NCI-H524 treated with DMSO at 0.1 percent for 48 hours (cell line): ENCODE data around the gene RBM33.

Experiments used
- DNase-seq: peaks from one replicate; lab custom pipeline; 2025; lab: John Stamatoyannopoulos, UW

Gene RBM33

GRCh38 chr7:155750255-155751125 is 106.0 kb downstream of the RBM33 start:
- DNase-seq = no peak

DNA sequence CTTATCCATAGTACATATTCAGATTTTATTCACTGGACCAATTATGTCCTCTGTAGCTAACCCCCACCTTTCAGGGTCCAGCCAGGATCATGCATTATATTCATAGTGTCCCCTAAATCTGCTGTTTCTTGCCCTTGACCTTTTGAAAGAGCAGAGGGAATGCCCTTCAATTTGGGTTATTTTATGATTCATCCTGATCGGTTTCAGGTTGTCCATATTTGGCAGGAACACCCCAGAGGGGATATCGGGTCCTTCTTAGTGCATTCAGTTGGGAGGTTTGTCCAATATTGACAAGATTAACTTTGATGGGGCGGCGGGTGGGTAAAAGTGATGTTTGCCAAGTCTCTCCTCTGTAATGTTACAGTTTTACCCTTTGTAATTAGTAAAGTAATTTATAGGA is 106.9 kb downstream of the RBM33 start:
- no peak for DNase-seq

- no peak for DNase-seq
Observed at GRCh38 chr7:155752756-155753445, 108.4 kb downstream of the RBM33 start.

GRCh38 chr7:155753446-155753965 is 109.0 kb downstream of the RBM33 start:
- DNase-seq = no peak

DNA sequence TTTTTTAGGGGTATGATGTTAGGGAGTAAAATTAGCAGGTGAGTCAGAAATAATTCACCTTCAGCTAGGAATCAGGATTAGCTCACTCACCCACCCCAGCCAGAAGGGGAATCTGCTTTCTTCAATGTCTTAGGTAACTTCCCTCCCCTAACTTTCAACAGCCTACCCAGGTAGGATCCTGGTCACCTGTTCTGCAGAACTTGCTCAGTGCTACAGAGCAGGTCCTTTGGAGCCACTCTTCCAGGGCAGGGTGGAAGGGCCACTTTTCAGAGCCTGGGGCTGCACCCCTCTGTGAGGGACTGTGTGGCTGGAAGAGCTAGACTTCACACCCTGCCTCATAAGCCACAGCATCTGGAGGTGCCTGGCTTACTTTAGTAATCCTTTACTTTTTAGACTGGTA is 109.7 kb downstream of the RBM33 start:
- no peak for DNase-seq

- DNase-seq = no peak
Observed at GRCh38 chr7:155755026-155755425, 110.6 kb downstream of the RBM33 start.

GRCh38 chr7:155756322-155756721 is 111.9 kb downstream of the RBM33 start:
- no peak for DNase-seq

DNA sequence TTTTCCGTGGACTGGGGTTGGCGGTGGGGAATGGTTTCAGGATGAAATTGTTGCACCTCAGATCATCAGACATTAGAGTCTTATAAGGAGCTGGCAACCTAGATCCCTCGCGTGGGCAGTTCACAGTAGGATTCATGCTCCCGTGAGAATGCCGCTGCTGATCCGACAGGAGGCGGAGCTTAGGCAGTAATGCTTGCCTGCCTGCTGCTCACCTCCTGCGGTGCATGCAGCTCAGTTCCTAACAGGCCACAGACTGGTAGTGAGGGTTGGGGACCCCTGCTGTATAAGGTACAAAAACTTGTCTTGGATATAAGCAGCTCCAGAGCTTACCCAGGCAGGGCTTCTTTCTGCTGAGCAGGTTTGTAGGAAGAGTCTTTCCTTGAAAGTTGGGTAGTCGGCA is 113.9 kb downstream of the RBM33 start:
- no peak for DNase-seq

DNA sequence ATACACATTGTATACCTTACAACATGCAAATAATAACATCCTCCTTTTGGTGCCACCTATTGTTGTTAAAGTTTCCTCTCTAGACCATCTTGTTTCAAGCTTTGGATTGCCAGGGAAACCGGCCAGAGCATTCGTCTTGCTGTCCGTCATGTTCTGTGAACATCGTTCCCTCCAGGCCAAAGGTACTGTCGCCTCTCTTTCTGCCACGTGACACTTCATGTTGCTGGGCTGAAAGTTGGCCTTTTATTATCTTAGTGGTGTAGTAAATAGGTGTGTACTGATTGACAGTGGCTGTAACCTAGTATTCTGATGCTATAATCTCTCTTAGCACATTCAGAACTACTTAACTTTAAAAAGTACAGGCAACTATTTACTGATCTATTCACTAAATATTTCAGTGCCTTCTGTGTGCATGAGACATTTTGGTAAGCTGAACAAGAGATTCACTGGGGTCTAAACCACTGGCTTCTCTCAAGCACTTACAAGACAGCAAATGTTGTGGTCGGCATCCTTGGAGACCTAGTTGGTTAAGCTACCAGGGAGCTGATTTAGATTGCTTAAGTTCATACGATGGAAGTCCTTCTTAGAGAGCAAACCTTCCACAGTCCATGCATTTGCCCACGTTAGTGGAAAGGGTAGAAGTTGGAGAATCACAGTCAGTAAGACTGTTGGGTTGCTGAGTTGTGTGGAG is 115.4 kb downstream of the RBM33 start:
- no peak for DNase-seq

DNA sequence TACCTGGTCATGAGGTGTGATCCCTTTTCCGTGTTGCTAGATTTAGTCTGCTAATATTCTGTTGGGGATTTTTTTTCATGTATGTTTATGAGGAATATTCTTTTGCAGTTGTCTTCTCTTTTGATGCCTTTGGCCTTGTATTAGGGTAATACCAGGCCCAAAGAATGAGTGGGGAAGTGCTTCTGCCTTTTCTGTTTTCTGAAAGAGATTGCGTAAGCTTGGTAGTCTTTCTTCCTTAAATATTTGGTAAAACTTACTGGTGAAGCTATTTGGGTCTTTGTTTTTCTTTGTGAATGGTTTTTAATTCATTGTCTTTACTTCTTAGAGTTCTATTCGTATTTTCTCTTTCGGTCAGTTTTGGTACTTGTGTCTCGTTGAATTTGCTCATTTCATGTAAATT is 116.7 kb downstream of the RBM33 start:
- DNase-seq = no peak

GRCh38 chr7:155762036-155762435 is 117.6 kb downstream of the RBM33 start:
- DNase-seq = no peak

GRCh38 chr7:155762655-155763054 is 118.2 kb downstream of the RBM33 start:
- no peak for DNase-seq

DNA sequence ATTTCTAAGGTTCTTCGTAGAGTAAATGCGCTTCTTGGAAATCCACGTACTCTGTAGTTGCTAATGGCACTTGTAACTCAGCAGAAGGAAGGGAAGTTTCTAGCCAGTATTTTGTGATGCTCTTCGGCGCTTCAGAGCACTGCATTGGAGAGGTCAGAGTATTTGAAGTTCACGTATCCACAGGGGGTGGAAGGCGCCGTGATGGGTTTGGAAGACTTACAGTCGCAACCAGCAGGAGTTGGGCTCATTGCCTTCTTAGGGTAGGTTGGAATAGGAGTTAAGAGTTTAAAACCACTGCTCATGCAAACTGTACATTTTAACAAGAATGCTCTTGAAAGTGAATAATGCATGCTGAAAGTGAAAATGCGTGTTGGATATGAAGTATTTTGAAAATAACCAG is 118.7 kb downstream of the RBM33 start:
- no peak for DNase-seq

DNA sequence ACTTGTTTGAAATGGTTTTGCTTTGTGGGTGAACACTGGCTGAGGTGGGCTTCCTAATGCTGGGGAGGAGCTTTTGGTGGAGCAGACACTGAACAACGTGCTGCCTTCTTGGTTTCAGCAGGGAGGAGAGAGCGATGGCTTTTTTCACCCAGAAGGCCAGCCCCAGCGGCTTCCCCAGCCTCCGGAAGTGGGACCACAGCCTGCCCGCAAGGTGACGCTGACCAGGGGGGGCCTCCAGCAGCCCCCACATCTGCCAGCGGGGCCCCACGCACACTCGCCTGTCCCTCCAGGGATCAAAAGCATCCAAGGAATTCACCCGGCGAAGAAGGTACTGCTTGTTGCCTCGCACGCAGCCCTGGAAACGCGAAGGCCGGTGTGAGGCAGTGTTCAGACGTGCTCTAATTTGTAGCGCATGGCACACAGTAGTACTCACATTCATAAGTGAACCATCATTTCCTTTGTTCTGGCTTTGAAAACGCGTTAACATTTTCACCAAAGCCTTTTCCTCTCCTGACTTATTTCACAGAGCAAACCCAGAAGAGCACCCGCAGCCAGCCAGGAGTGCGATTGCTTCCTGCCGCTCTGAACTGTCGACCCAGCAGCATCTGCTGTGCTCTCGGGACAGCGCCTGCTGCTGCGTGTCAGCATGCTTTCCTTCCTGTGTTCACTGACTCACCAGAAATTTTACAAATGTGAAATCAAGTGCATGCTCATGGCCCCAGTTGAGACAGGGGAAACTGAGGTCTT is 119.4 kb downstream of the RBM33 start:
- DNase-seq = no peak

- DNase-seq = no peak
Observed at GRCh38 chr7:155764438-155764793, 120.0 kb downstream of the RBM33 start.

- DNase-seq = no peak
Observed at GRCh38 chr7:155765458-155765857, 121.0 kb downstream of the RBM33 start.

DNA sequence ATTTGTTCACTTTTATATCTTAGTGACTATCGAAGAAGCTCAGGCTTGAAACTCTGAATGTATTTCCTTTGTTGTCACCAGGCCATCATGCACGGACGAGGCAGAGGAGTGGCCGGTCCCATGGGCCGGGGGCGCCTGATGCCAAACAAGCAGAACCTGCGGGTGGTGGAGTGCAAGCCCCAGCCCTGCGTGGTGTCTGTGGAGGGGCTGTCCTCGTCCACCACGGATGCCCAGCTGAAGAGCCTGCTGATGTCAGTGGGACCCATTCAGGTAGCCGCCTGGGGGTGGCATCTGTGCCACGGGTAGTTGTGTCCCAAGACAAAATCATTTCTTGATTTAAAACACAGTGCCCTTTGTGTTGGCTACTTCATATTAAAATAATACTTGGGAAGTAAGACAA is 121.9 kb downstream of the RBM33 start:
- DNase-seq = no peak

GRCh38 chr7:155766966-155767916 is 122.8 kb downstream of the RBM33 start:
- no peak for DNase-seq

- no peak for DNase-seq
Observed at GRCh38 chr7:155769701-155770100, 125.2 kb downstream of the RBM33 start.

DNA sequence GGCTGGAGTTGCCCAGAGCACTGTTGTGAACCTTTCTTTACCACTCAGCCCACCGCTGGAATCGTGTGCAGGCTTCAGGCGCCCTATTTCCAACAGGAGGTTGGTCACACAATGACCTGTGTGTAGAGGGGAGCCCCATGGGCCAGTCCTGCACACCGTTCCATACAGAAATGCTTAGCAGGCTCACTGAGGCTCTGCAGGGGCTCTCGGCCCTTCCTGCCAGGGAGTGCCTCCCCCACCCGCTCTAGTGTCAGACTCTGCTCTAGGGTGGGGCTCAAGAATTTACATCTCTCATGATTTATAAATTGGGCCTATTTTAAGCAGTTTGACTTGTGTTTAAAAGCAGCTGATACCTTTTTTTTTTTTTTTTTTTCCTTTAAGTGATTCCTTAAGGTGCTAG is 125.8 kb downstream of the RBM33 start:
- no peak for DNase-seq

DNA sequence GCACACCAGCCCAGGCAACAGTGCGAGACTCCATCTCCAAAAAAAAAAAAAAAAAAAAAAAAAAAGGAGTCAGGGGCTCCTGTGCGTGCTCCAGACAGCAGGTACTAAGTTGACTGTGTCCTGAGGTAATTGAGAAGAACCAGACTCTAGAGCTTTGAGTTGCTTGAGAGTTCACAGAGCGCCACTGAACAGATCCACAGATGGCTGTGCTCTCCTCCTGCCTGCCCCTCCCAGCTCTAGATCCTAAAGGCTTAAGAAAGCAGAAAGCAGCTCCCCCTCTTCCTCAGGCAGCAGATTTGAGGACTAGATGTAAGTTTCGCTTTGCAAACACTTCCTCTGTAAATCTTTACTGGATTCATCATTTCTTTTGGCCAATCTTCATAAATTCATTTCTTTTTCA is 129.1 kb downstream of the RBM33 start:
- no peak for DNase-seq
